8988T (cell line): Measurements from ENCODE around the gene ABCG2.

Experiments
- DNase-seq: peaks from one replicate; pipeline ENCODE4 v3.0.0; 2011

The ABCG2 gene

GRCh38 chr4:88062843-88063242 lies 95.6 kb downstream of the ABCG2 start:
- no peak for DNase-seq

- DNase-seq = no peak
Observed at GRCh38 chr4:88062311-88062710, 96.1 kb downstream of the ABCG2 start.

- no peak for DNase-seq
Observed at GRCh38 chr4:88060431-88060830, 98.0 kb downstream of the ABCG2 start.

DNA sequence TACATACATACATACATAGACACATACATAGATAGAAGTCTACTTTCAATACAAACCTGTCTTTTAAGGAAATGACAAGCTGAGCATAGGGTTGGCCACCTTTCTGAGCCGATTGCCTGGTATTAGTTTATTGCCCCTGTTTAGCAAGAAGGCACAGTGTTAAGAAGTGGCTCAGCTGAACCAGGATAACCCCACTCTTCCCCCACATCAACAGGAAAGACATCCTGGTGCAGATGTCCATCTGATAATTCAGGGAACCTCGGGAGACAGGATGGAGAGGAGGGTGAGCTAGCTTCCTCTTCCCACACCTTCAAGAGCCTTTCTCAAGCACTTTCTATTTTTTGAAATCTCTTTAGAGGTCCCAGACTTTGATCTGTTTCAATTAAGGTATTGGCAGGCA lies 98.7 kb downstream of the ABCG2 start:
- no peak for DNase-seq

- no peak for DNase-seq
Observed at GRCh38 chr4:88058295-88058694, 100.1 kb downstream of the ABCG2 start.

- no peak for DNase-seq
Observed at GRCh38 chr4:88054901-88055300, 103.5 kb downstream of the ABCG2 start.

GRCh38 chr4:88054229-88054628 lies 104.2 kb downstream of the ABCG2 start:
- DNase-seq = no peak

DNA sequence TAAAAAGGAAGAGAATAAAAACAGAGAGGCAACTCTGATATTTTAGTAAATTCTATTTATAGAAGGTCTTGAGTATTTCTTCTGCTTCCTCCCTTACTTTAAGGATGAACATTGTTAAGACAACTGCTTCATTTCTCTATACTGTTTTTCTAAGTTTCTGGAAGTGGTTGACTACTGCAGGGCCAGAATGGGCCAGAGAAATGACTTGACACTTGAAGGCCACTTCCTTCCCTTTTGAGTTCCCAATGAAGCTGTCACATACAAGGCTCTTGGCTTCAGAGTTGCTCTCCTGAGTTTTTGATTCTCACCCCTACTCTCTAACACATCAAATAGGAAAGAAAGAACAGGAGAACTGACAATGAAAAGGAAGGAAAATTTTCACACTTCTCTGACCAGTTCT lies 113.4 kb downstream of the ABCG2 start:
- DNase-seq = no peak

DNA sequence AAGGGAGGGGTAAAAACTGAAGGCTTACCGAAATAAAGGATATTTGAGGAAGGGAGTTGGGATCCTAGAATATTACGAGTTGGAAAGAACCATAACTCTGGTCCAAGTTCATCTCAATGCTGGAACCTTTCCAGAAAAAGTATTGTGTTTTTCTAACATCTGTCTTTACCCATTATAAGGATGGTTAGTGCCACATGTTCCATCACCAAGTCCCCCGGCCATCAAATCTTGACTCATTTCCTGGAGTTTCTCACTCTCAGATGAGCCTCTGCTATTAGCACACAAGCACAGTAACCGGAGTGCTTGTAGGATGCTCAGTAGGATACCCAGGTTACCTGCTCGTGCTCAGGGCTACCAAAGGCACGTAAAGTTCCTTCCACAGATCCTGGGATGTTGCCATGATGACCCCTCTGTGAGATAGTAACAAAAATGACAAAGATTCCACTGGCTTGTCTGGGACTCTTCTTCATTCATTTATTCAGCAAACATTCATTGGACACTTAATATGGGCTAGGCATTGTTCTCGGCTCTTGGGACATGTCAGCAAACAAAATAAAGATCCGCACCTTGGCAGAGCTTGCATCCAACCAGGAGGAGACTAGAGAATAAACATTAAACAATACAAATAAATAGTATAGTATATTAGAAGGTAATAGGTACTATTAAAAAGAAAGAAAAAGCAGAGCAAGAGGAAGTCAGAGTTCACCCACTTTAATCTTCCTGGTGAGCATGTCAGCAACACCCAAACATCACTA lies 114.7 kb downstream of the ABCG2 start:
- no peak for DNase-seq

GRCh38 chr4:88043001-88043400 lies 115.4 kb downstream of the ABCG2 start:
- DNase-seq = no peak

- no peak for DNase-seq
Observed at GRCh38 chr4:88041626-88042025, 116.8 kb downstream of the ABCG2 start.

- no peak for DNase-seq
Observed at GRCh38 chr4:88040707-88041106, 117.7 kb downstream of the ABCG2 start.
